ENCODE measurements around the gene TMPRSS13.
"Not testable (repeated sequence)": the region's sequence is repeated elsewhere in the genome, so short reads cannot be mapped to it uniquely, and the experiment has no call there.

The TMPRSS13 gene

GRCh38 chr11:117929142-117929915 is at the start of gene TMPRSS13:
TSS of gene TMPRSS13 (minus strand) at chr11:117929402. CDS start at chr11:117929307, 95 bp downstream.
- DNase-seq (ENCODE audit: extremely low read depth in 1 of 2, low read depth in 1 of 2), result no peak

DNA sequence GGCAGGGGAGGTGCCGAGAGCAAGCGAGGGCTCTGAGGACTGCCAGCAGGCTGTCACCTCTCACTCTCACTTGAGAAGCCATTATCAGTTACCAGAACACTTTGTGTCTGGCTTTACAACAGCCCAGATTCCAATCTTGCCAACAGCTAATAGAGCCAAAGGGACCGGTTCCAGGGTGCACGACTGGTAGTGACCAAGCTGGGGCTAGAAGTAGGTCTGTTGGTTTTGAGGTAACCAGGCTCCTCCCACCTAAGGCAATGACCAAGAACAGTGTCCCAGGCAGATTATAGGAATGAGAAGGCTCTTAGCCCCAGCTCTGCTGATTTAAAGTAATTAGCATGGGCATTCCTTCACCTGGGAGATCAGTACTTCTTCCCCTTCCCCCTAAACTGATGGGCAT is 49.8 kb upstream of the TMPRSS13 start:
- DNase-seq (ENCODE audit: extremely low read depth in 1 of 2, low read depth in 1 of 2), result no peak

- not testable (repeated sequence) for DNase-seq (ENCODE audit: extremely low read depth in 1 of 2, low read depth in 1 of 2)
These were observed 49.2 kb upstream of the TMPRSS13 start for GRCh38 chr11:117978291-117978910.

GRCh38 chr11:117977612-117978264 is 48.5 kb upstream of the TMPRSS13 start:
- not testable (repeated sequence) for DNase-seq (ENCODE audit: extremely low read depth in 1 of 2, low read depth in 1 of 2)

DNA sequence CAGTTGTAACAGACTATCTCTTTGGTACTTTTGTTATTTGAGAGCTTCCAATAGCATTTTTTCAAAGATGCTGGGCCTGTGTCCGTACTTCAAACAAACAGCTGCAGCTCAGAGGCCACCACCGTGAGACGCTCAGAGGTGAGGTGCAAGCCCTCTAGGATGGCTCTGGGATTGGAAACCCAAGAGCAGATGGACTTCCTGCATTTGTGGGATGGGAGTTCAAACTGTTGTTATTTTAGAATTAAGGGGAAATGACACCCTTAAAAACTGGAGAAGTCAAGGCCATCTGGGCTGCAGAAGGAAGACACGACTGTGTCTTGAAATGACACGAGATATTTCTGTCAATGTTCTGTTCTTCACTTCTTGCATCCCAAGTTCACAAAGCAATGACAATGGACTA is 47.8 kb upstream of the TMPRSS13 start:
- DNase-seq (ENCODE audit: extremely low read depth in 1 of 2, low read depth in 1 of 2), result no peak

DNA sequence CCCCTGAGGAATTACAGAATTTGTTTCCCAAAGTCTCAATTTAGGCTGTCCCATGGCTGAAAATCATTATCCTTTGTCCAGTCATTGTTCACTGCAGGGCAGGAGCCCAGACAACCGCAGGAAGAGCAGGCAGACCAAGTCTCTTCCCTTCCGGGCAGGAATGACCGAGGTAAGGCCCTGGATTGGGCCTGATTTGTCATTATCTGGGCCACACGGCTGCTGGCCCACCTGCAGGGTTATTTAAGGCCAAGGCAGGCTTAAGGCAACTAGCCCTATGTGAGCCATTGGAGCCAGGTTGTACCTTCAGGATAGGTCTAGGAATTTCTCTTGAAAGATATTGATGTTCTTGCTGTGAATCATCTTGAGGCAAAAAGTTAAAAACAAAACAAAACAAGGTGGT is 47.2 kb upstream of the TMPRSS13 start:
- DNase-seq (ENCODE audit: extremely low read depth in 1 of 2, low read depth in 1 of 2), result no peak

GRCh38 chr11:117973503-117973860 is 44.3 kb upstream of the TMPRSS13 start:
- no peak for DNase-seq (ENCODE audit: extremely low read depth in 1 of 2, low read depth in 1 of 2)

DNA sequence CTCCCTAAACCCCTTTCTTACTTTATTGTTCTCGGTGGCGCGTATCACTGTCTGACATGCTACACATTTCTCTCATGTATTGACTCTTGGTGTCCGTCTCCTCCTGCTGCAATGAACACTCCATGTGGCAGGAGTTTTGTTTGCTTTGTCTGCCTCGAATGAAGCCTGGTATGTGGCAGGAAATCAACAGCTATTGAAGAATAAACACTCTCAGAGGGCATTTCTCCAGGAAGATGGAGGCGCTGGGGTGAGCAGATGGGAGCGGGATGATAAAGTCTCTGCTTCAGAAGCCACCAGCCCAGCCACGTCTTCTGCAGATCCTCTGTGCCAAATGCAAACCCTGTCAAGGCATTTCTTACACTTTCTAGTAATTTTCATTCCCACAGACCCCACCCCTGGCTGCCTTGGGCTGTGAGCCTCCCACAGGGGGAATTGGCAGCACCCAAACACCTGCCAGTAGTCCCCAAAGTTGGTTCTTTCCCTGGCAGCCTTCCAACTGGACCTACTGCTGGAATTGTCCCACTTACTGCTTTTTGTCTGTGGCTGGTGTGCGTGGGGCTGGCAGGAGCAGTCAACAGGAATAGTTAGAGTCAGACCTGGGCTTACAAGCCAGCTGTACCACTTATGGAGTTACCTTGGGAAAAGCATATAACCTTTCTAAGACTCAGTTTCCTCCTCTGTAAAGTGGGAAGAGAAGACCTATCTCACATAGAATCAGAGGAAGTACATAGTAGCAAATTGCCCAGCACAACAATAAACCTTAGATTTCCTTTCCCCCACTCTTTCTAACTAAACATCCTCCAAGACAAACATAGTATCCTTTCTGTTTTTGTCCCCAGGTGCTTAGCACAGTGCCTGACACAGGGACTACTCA is 43.7 kb upstream of the TMPRSS13 start:
- DNase-seq (ENCODE audit: extremely low read depth in 1 of 2, low read depth in 1 of 2), result no peak

DNA sequence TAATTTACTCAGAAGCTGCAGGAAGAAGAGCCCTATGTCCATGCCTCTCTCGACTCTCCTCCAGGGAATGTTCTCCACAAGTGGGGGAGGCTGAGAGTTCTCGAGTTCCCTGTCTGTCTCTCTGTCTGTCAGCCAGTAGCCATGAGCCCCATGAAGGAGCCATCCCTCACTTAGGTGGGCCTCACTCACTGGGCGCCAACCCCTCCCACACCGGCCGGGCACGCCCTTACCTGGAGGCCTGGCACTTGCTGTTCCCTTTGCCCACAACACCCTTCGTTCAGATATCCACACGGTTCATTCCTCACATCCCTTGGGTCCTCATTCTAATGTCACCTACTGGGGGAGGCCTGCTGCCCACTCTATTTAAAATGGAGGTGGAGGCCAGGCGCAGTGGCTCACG is 42.8 kb upstream of the TMPRSS13 start:
- no peak for DNase-seq (ENCODE audit: extremely low read depth in 1 of 2, low read depth in 1 of 2)

DNA sequence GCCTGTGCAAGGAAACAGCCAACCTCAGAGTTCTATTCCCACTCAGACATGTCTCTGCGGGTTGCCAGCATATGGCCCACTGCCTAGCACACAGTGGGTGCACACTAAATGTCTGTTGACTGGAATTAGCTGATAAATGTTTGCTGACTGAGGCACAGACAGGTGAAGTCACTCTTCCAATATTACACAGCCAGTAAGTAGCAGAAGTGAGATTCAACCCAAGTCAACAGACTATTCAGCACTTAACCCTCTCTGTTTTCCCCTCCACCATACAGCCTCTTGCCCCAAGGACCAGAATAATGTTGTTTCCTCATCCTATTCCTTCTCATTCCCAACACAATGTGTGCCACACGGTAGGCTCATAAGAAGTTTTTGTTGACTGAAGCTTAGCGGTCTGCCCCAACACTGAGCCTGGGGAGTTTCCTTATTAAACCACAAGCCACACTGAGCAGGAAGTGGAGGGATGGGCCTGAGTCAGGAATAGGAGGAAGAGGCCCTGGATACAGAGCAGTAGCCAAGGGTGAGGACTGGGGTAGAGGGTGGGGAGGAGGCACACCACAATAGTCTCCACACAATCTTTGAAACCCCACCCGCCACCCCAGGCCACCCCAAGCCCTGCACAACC is 41.3 kb upstream of the TMPRSS13 start:
- DNase-seq (ENCODE audit: extremely low read depth in 1 of 2, low read depth in 1 of 2), result no peak

DNA sequence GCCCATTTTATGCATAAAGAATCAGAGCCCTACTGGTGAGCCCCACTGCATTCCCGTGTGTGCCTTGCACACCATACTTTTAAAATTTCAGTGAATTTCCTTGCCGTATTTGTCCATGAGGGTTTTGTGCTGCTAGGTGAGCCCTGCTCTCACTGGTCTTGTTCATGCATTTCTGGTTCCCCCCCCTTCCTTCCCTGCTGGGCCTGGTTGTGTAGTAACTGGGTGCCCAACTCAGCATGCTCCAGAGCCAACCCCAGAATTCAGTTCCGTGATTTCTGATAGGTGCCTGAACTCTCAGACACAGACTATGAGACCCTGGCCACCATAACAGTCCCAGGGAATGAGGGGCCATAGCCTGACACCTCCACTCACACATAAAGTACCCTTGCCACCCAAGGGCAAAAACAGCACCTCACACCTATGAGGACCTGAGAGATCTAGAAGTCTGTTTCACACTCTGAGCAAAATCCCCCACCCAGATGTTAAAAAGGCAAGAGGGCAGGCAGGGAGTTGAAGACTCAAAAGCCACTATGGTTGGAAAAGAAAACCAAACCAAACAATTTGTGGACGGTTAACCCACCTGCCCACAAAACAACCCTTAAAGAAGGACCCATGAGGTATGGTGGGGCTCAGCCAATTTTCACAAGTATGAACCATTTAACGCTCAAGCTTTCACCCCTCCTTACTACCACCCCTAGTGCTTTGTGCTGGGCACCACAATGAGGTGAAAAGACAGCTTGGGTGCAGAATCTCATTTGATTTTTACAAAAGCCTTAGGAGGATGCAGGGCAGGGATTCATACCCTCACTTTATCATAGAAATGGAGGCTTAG is 40.2 kb upstream of the TMPRSS13 start:
- DNase-seq (ENCODE audit: extremely low read depth in 1 of 2, low read depth in 1 of 2), result no peak

DNA sequence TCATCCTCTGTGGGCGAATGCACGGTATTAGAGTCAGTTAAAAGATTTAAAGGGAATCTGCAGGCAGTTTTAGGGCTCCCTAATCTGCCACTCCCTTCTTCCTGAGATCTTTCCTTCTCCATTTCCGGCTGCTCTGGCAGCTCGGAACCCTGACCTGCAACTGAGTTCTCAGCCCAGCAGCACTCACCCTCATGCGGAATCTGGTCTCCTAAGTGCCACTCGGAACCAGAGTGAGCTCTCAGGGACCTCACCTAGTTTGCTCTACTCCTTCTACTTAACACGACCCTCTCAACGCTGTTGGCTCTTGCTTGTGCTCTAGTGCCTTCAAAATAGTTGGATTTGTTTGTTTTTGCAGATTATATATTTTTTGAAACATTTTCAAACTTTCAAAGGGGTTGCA is 37.7 kb upstream of the TMPRSS13 start:
- no peak for DNase-seq (ENCODE audit: extremely low read depth in 1 of 2, low read depth in 1 of 2)

DNA sequence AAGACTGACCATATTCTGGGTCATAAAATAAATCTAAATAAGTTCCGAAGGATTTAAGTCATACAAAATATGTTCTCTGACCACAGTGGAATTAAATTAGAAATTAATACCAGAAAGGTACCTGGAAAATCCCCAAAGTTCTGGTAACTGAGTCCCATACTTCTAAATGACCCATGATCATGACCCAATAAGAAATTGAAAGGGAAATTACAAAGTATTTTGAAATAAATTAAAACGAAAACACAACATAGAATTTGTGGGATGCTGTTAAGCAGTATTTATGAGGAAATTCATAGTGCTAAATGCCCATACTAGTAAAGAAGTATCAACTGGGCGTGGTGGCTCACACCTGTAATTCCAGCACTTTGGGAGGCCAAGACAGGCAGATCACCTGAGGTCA is 33.6 kb upstream of the TMPRSS13 start:
- DNase-seq (ENCODE audit: extremely low read depth in 1 of 2, low read depth in 1 of 2), result no peak

DNA sequence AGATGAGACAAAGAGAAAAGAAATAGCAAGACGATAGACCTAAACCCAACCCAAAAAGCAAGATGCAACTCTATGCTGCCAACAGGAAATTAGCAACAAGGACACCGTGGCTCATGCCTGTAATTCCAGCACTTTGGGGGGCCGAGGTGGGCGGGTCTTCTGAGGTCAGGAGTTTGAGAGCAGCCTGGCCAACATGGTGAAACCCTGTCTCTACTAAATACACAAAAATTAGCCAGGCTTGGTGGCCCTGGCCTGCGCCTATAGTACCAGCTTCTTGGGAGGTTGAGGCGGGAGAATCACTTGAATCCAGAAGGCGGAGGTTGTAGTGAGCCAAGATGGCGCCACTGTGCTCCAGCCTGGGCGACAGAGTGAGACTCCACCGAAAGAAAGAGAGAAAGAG is 32.7 kb upstream of the TMPRSS13 start:
- no peak for DNase-seq (ENCODE audit: extremely low read depth in 1 of 2, low read depth in 1 of 2)

GRCh38 chr11:117960406-117960805 is 31.2 kb upstream of the TMPRSS13 start:
- no peak for DNase-seq (ENCODE audit: extremely low read depth in 1 of 2, low read depth in 1 of 2)

- no peak for DNase-seq (ENCODE audit: extremely low read depth in 1 of 2, low read depth in 1 of 2)
These were observed 30.4 kb upstream of the TMPRSS13 start for GRCh38 chr11:117959438-117960149.

GRCh38 chr11:117958949-117959348 is 29.7 kb upstream of the TMPRSS13 start:
- no peak for DNase-seq (ENCODE audit: extremely low read depth in 1 of 2, low read depth in 1 of 2)

DNA sequence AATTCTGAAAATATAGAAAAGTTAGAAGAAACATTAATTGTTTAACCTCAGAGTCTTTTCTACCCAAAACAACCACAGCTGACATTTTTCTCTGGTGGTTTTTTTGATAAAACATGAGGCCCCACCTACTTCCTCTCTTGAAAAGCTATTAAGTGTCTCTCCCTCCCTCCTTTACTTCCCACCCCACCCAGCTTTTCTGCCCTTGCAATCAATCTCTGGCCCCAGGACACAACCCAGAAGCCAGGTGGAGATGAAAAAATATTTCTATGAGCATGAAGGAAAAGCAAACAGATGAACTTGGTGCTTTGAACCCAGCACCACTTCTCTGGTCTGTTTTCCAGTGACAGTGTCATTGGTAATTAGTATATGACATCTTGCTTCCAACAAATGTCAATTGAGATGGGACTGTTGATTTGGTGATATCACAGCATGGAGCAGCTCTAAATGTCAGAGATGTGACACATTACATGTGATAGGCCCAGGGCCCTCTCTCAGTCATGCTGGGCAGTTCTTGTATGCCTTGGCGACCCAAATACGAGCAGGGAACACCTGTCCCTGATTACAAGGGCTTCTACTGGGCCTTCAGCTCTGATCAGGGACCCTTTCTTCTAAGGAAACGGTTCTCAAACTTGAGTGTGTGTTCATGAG is 23.9 kb upstream of the TMPRSS13 start:
- DNase-seq (ENCODE audit: extremely low read depth in 1 of 2, low read depth in 1 of 2), result no peak

Data from stimulated activated CD8-positive, alpha-beta memory T cell treated with anti-CD3 and anti-CD28 coated beads, Interleukin-7, amount 100 ng/mL, for 48 hours (primary cell).